ENCODE results near the gene CCDC69.

The CCDC69 gene

GRCh38 chr5:151267491-151268260 is 43.8 kb upstream of the CCDC69 start:
- no peak overlapping the region for H3K4me3 ChIP-seq (ENCODE audit: low read length in 2 of 2)
- H4K8ac ChIP-seq (ENCODE audit: low read depth, low read length) = no peak overlapping the region
- no peak overlapping the region for H3K18ac ChIP-seq (ENCODE audit: low read length)
- no peak overlapping the region for H2BK5ac ChIP-seq (ENCODE audit: low read length)
- no peaks in the 10 kb centered on the region for H3K27me3 ChIP-seq (ENCODE audit: control insufficient read depth in 3 of 3, insufficient read depth in 3 of 3, low read depth in 1 of 3, low read length in 3 of 3)
- no peak overlapping the region for H2BK120ac ChIP-seq (ENCODE audit: low read depth, low read length)
- H3K36me3 ChIP-seq (replicated peaks in 1 of 2; ENCODE audit: control insufficient read depth in 2 of 2, insufficient read depth in 2 of 2, low read length in 2 of 2) = peaks cover 6 to 10% of the 10 kb centered on the region in 2 donors
- H3K9ac ChIP-seq (ENCODE audit: low read depth, low read length, poor library complexity) = no peak overlapping the region
- H3K9me3 ChIP-seq (replicated peaks in 1 of 2; ENCODE audit: control insufficient read depth in 2 of 2, insufficient read depth in 1 of 2, low read depth in 1 of 2, low read length in 2 of 2) = no peaks in the 10 kb centered on the region
- no peak overlapping the region for H3K4ac ChIP-seq (ENCODE audit: low read length)
- no CpG with 5 or more reads among the region's 11 CpGs for WGBS, 2 donors (ENCODE audit: extremely low coverage in 2 of 2, insufficient read length in 2 of 2, insufficient replicate concordance in 1 of 2)
- DNase-seq (ENCODE audit: low spot score) = no peak
- no peaks in the 10 kb centered on the region for H3K4me1 ChIP-seq (ENCODE audit: control insufficient read depth in 2 of 2, insufficient read depth in 1 of 2, low read depth in 1 of 2, low read length in 2 of 2)
- no peak overlapping the region for H3K23ac ChIP-seq (ENCODE audit: low read depth, low read length, poor library complexity)
- H3K79me1 ChIP-seq (ENCODE audit: low read depth, low read length) = no peaks in the 10 kb centered on the region
- no peak overlapping the region for H2AK5ac ChIP-seq (ENCODE audit: low read depth, low read length)
- H3K27ac ChIP-seq (replicated peaks; ENCODE audit: low read length) = no peak overlapping the region
- H2AFZ ChIP-seq (ENCODE audit: low read length) = no peak overlapping the region
- H3K4me2 ChIP-seq (ENCODE audit: insufficient read depth, low read length, poor library complexity, severe bottlenecking) = no peak overlapping the region
- no peak overlapping the region for H2BK15ac ChIP-seq (ENCODE audit: low read length)
- H2BK12ac ChIP-seq (ENCODE audit: low read length) = no peak overlapping the region
- H3K14ac ChIP-seq (ENCODE audit: low read length) = no peak overlapping the region
- H4K91ac ChIP-seq (ENCODE audit: low read depth, low read length, poor library complexity) = no peak overlapping the region

DNA sequence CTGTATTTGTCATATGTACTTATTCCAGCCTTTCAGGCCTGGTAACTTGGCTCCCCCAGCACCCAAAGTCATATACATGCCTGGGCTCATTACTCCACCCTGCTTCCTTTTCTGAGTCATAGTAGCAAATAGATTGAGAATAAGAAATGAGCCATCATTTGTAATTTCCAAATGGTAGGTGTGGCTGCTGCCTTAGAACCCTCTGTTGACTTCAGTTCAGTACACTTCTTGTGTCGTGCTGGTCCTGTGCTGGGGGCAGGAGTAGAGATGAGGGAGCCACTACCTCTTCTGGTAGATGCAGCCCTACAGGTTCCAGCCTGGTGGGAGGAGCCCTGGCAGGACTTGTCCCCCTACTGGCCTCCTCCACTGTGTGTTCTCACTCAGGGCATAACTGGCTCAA is 40.2 kb upstream of the CCDC69 start:
- H3K27ac ChIP-seq (replicated peaks; ENCODE audit: low read length) = no peak overlapping the region
- no peak overlapping the region for H4K8ac ChIP-seq (ENCODE audit: low read depth, low read length)
- no peak for DNase-seq (ENCODE audit: low spot score)
- no peak overlapping the region for H2BK12ac ChIP-seq (ENCODE audit: low read length)
- no peak overlapping the region for H3K14ac ChIP-seq (ENCODE audit: low read length)
- H2AFZ ChIP-seq (ENCODE audit: low read length) = no peak overlapping the region
- no peak overlapping the region for H3K9ac ChIP-seq (ENCODE audit: low read depth, low read length, poor library complexity)
- H3K4me2 ChIP-seq (ENCODE audit: insufficient read depth, low read length, poor library complexity, severe bottlenecking) = no peak overlapping the region
- H3K27me3 ChIP-seq (ENCODE audit: control insufficient read depth in 3 of 3, insufficient read depth in 3 of 3, low read depth in 1 of 3, low read length in 3 of 3) = no peaks in the 10 kb centered on the region
- no CpG with 5 or more reads among the region's 1 CpG for WGBS, 2 donors (ENCODE audit: extremely low coverage in 2 of 2, insufficient read length in 2 of 2, insufficient replicate concordance in 1 of 2)
- no peak overlapping the region for H4K91ac ChIP-seq (ENCODE audit: low read depth, low read length, poor library complexity)
- no peaks in the 10 kb centered on the region for H3K79me1 ChIP-seq (ENCODE audit: low read depth, low read length)
- H3K4me1 ChIP-seq (ENCODE audit: control insufficient read depth in 2 of 2, insufficient read depth in 1 of 2, low read depth in 1 of 2, low read length in 2 of 2) = no peaks in the 10 kb centered on the region
- no peak overlapping the region for H2BK15ac ChIP-seq (ENCODE audit: low read length)
- H3K9me3 ChIP-seq (replicated peaks in 1 of 2; ENCODE audit: control insufficient read depth in 2 of 2, insufficient read depth in 1 of 2, low read depth in 1 of 2, low read length in 2 of 2) = no peaks in the 10 kb centered on the region
- peaks cover 7 to 9% of the 10 kb centered on the region in 2 donors for H3K36me3 ChIP-seq (replicated peaks in 1 of 2; ENCODE audit: control insufficient read depth in 2 of 2, insufficient read depth in 2 of 2, low read length in 2 of 2)
- H3K23ac ChIP-seq (ENCODE audit: low read depth, low read length, poor library complexity) = no peak overlapping the region
- H3K4me3 ChIP-seq (ENCODE audit: low read length in 2 of 2) = no peak overlapping the region
- H2AK5ac ChIP-seq (ENCODE audit: low read depth, low read length) = no peak overlapping the region
- H2BK5ac ChIP-seq (ENCODE audit: low read length) = no peak overlapping the region
- H3K4ac ChIP-seq (ENCODE audit: low read length) = no peak overlapping the region
- no peak overlapping the region for H3K18ac ChIP-seq (ENCODE audit: low read length)
- no peak overlapping the region for H2BK120ac ChIP-seq (ENCODE audit: low read depth, low read length)

DNA sequence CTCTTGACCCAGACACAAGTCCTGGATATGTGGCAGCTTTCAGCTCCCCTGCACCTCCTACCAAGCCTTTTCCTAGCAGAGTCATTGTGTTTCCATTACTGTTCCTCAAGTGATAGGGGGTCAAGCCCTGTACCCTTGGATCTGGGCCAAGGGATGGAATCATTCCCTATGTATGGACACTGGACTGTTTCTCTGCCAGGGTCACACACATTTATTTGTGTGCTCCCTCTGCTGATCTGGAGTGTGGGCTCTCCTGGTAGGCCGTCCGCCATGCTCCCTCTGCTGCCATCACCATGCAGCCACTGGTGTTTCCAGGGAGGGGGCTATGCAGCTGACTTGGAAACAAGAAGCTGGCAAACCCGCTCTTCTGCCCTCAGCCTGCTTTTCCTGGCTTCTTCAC is 38.6 kb upstream of the CCDC69 start:
- Histone ChIP-seq H2AK5ac (ENCODE audit: low read depth, low read length) (no peak overlapping the region), H3K4ac (ENCODE audit: low read length) (no peak overlapping the region), H3K27me3 (ENCODE audit: control insufficient read depth in 3 of 3, insufficient read depth in 3 of 3, low read depth in 1 of 3, low read length in 3 of 3) (no peaks in the 10 kb centered on the region), H3K4me2 (ENCODE audit: insufficient read depth, low read length, poor library complexity, severe bottlenecking) (no peak overlapping the region), H3K27ac (replicated peaks; ENCODE audit: low read length) (no peak overlapping the region), H2BK15ac (ENCODE audit: low read length) (no peak overlapping the region), H3K23ac (ENCODE audit: low read depth, low read length, poor library complexity) (no peak overlapping the region), H2BK12ac (ENCODE audit: low read length) (no peak overlapping the region), H4K91ac (ENCODE audit: low read depth, low read length, poor library complexity) (no peak overlapping the region), H3K79me1 (ENCODE audit: low read depth, low read length) (no peaks in the 10 kb centered on the region), H3K9ac (ENCODE audit: low read depth, low read length, poor library complexity) (no peak overlapping the region), H3K4me1 (ENCODE audit: control insufficient read depth in 2 of 2, insufficient read depth in 1 of 2, low read depth in 1 of 2, low read length in 2 of 2) (no peaks in the 10 kb centered on the region), H3K14ac (ENCODE audit: low read length) (no peak overlapping the region), H2BK5ac (ENCODE audit: low read length) (no peak overlapping the region), H4K8ac (ENCODE audit: low read depth, low read length) (no peak overlapping the region), H3K4me3 (ENCODE audit: low read length in 2 of 2) (no peak overlapping the region), H2BK120ac (ENCODE audit: low read depth, low read length) (no peak overlapping the region), H3K18ac (ENCODE audit: low read length) (no peak overlapping the region), H3K36me3 (replicated peaks in 1 of 2; ENCODE audit: control insufficient read depth in 2 of 2, insufficient read depth in 2 of 2, low read length in 2 of 2) (peaks cover 7 to 9% of the 10 kb centered on the region in 2 donors), H3K9me3 (replicated peaks in 1 of 2; ENCODE audit: control insufficient read depth in 2 of 2, insufficient read depth in 1 of 2, low read depth in 1 of 2, low read length in 2 of 2) (no peaks in the 10 kb centered on the region), H2AFZ (ENCODE audit: low read length) (no peak overlapping the region)
- no CpG with 5 or more reads among the region's 3 CpGs for WGBS, 2 donors (ENCODE audit: extremely low coverage in 2 of 2, insufficient read length in 2 of 2, insufficient replicate concordance in 1 of 2)
- no peak for DNase-seq (ENCODE audit: low spot score)

GRCh38 chr5:151259931-151260330 is 36.0 kb upstream of the CCDC69 start:
- Histone ChIP-seq H3K4me2 (ENCODE audit: insufficient read depth, low read length, poor library complexity, severe bottlenecking) (no peak overlapping the region), H3K9ac (ENCODE audit: low read depth, low read length, poor library complexity) (no peak overlapping the region), H3K79me1 (ENCODE audit: low read depth, low read length) (peaks cover 2% of the 10 kb centered on the region), H2BK120ac (ENCODE audit: low read depth, low read length) (no peak overlapping the region), H3K27me3 (ENCODE audit: control insufficient read depth in 3 of 3, insufficient read depth in 3 of 3, low read depth in 1 of 3, low read length in 3 of 3) (no peaks in the 10 kb centered on the region), H3K27ac (replicated peaks; ENCODE audit: low read length) (no peak overlapping the region), H4K8ac (ENCODE audit: low read depth, low read length) (no peak overlapping the region), H2AK5ac (ENCODE audit: low read depth, low read length) (no peak overlapping the region), H3K9me3 (replicated peaks in 1 of 2; ENCODE audit: control insufficient read depth in 2 of 2, insufficient read depth in 1 of 2, low read depth in 1 of 2, low read length in 2 of 2) (no peaks in the 10 kb centered on the region), H2AFZ (ENCODE audit: low read length) (no peak overlapping the region), H3K36me3 (replicated peaks in 1 of 2; ENCODE audit: control insufficient read depth in 2 of 2, insufficient read depth in 2 of 2, low read length in 2 of 2) (peaks cover 0 to 3% of the 10 kb centered on the region in 2 donors), H3K4ac (ENCODE audit: low read length) (no peak overlapping the region), H3K14ac (ENCODE audit: low read length) (no peak overlapping the region), H3K18ac (ENCODE audit: low read length) (no peak overlapping the region), H2BK15ac (ENCODE audit: low read length) (no peak overlapping the region), H2BK12ac (ENCODE audit: low read length) (no peak overlapping the region), H4K91ac (ENCODE audit: low read depth, low read length, poor library complexity) (no peak overlapping the region), H3K4me1 (ENCODE audit: control insufficient read depth in 2 of 2, insufficient read depth in 1 of 2, low read depth in 1 of 2, low read length in 2 of 2) (no peaks in the 10 kb centered on the region), H2BK5ac (ENCODE audit: low read length) (no peak overlapping the region), H3K4me3 (ENCODE audit: low read length in 2 of 2) (no peak overlapping the region), H3K23ac (ENCODE audit: low read depth, low read length, poor library complexity) (no peak overlapping the region)
- no peak for DNase-seq (ENCODE audit: low spot score)
- no CpG with 5 or more reads among the region's 4 CpGs for WGBS, 2 donors (ENCODE audit: extremely low coverage in 2 of 2, insufficient read length in 2 of 2, insufficient replicate concordance in 1 of 2)

Measured in neuronal stem cell (in vitro differentiated cells).